GM19328 (cell line): ENCODE data around the gene WDFY1.
A peak's percentile ranks its signal among the peaks of the same experiment; 100 is the strongest.
"Not testable (repeated sequence)": the region's sequence is repeated elsewhere in the genome, so short reads cannot be mapped to it uniquely, and the experiment has no call there.

Experiments used
- ATAC-seq: cut with Tn5 transposase; IDR thresholded peaks from one replicate; pipeline ENCODE4 v1.9.1; 2021; ENCODE audit warnings: mild to moderate bottlenecking, moderate library complexity; ENCODE audit not compliant: unreplicated experiment

Gene WDFY1

GRCh38 chr2:223897669-223898330, 47.3 kb downstream of the WDFY1 start:
- ATAC-seq = no peak

- peak; percentile 61 for ATAC-seq
Measured at GRCh38 chr2:223896833-223897311, 48.3 kb downstream of the WDFY1 start.

DNA sequence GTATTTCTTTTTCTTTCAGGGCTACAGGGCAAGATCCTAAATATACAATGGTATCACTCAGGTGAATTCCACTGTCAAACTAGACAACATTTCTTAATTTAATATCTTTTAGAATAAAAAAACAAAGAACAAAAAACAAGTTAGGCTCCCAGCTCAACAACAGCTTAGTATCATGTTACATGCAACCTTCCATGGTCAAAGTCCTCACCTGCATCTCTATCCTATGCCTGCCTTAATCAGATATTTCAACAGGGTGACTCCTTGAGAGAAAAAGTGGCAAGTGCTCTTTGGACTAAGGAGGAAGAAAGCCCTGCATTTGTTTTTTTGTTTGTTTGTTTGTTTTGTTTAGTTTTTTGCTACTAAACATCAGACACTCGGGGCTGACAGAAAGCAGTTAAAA, 50.2 kb downstream of the WDFY1 start:
- ATAC-seq = no peak

DNA sequence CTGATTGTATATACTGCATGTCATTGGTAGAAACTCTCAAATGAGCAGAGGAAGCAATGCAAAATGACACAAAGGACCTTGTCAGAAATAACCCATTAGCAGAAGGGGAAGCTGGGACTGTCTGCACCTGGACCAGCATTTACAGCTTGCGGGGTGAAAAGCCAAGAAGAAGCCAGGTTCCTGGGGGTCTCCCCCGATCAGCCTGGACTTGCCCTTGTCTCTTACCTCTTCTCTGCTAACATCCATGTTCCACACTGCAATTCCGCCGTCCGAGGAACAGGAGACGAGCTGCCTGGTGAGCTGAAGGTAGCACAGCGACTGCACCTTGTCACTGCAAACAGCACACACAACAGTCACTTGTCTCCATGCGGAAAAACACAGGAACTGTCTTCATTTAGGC, 51.1 kb downstream of the WDFY1 start:
- ATAC-seq = no peak

- no peak for ATAC-seq
Measured at GRCh38 chr2:223890721-223891120, 54.4 kb downstream of the WDFY1 start.

- no peak for ATAC-seq
Measured at GRCh38 chr2:223889229-223889628, 55.9 kb downstream of the WDFY1 start.

DNA sequence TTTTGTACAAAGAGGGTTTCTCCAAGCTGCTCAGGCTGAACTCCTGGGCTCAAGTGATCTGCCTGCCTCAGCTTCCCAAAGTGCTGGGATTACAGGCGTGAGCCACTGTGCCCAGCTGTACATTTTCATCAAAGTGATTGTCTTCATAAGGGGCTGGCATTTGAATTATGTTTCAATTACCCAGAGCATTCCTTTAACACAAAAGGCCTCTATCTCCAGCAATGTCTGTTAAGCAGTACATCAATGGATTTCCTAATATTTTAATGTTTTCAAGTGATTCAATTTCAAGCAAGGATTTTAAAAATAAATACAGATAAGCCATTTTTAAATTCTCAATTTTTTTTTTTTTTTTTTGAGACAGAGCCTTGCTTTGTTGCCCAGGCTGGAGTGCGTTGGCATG, 56.9 kb downstream of the WDFY1 start:
- no peak for ATAC-seq

- no peak for ATAC-seq
Measured at GRCh38 chr2:223887127-223887526, 58.0 kb downstream of the WDFY1 start.

- ATAC-seq = no peak
Measured at GRCh38 chr2:223886726-223887125, 58.4 kb downstream of the WDFY1 start.

GRCh38 chr2:223884399-223884798, 60.7 kb downstream of the WDFY1 start:
- peak; percentile 91 for ATAC-seq

GRCh38 chr2:223882715-223883114, 62.4 kb downstream of the WDFY1 start:
- no peak for ATAC-seq

DNA sequence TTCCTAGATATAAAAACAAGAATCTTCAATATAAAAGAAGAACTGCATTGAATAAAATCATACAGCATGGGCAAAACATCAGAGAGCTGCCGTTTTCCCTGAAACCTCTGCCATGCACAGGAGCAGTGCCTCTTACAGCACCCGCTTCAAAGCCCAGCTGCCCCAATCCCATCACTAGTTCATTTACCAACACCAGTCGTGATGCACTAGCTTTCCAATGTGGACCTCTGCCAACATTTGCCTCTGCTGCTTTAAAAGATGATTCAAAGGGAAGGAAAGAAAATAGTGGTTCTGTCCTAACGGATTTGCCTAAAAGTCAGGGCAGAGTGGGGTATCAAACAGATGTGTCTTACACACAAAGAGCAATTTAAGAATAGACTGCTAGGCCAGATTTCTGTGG, 64.3 kb downstream of the WDFY1 start:
- no peak for ATAC-seq

DNA sequence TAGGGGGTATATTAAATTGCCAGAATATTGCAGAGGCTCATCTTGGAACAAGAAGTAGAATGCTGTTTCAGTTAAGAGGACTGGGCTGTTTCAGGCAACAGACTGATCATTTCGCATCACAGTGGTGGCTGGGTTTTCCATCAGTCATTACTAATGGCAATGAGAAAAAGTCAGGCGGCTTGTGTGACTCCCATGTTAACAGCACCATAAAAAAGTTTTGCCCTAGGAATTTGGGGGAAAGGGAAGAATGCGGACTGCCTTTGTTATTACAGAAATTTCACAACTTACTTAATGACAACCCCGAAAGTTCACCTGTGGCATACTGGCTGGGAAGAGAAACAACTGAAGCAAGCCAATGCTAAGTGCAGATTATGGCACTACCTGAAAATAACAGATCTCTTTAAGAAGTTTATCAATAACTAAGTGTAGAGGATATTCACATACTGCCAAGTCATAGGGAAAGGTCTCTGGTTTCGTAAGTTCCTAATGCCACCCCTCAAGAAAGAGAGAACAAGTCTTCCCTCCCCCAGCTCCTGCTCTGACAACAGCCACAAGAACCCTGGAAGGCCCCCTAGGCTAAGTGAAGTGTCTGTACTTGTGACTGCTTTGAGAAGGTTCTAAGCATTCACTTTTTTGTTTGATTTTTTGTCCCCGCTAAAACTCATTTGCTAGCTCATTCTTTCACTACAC, 67.3 kb downstream of the WDFY1 start:
- no peak for ATAC-seq

DNA sequence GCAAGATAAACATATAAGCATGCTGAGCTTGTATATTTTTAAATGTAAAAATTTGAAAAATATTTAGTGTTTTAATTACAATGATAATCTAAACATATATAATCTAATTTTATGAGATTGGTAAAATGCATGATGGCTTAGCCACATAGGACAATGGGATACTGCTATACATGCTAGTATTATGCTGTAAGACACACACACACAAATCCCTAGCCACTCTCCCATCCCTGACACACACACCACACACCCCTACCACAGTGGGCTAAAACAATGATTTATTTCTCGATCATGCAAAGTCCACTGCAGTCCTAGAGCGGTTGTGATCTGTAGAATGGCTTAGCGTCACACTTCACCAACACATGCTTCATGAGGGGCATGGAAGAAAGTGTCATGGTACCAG, 71.5 kb downstream of the WDFY1 start:
- ATAC-seq = no peak

GRCh38 chr2:223872772-223873171, 72.4 kb downstream of the WDFY1 start:
- ATAC-seq = not testable (repeated sequence)

DNA sequence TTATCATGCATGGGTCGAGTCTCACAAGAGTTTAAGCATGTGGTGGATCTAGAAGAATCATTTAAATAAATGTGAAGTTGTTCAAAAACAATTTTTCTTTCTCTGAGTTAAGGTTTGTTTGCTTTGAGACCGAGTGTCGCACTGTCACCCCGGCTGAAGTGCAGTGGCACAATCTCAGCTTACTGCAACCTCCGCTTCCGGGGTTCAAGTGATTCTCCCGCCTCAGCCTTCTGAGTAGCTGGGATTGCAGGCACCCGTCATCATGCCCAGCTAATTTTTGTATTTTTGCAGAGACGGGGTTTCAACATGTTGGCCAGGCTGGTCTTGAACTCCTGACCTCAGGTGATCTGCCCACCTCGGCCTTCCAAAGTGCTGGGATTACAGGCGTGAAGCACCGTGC, 73.5 kb downstream of the WDFY1 start:
- not testable (repeated sequence) for ATAC-seq

DNA sequence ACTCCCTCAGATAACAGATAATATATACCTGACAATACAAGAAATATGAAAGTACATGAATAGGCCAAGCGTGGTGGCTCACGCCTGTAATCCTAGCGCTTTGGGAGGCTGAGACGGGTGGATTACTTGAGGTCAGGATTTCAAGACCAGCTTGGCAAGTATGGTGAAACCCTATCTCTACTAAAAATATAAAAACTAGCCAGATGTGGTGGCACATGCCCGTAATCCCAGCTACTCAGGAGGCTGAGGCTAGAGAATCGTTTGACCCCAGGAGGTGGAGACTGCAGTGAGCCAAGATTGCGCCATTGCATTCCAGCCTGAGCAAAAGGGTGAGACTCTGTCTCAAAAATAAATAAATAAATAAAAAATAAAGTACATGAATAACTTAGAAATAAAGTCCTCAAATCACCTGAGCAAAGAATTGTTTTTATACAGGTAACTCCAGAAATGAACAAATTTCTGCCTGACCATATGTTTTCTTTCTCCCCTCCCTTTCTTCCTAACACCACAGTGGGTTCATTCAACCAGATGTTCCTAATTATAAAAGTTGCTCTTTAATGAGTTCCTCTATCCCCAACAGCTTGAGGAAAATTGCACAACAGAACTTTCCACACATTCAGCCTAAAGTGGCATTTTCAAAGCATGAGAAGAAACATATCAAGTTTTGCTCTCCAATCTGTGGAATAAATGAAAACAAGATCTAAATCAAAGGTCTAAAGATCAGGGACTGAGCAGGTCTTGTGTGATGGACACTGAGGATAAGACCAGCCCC, 74.1 kb downstream of the WDFY1 start:
- no peak for ATAC-seq

DNA sequence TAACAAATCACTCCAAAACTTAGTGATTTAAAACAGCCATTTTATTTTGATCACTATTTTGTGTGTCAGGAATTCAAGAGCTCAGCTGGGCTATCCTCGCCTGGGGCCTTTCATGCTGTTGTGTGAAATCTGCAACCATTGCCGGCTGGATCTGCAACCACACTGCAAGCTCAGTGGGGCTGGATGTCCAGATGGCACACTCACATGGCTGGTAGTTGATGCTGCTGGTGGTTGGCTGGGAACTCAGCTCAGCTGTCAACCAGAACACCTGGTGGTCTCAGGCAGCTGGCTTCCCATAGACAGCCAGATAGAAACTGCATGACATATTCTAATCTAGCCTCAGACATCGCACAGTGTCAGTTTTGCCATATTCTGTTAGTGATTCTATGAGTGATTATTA, 77.1 kb downstream of the WDFY1 start:
- peak; percentile 66 for ATAC-seq

- ATAC-seq = peak; percentile 44
Measured at GRCh38 chr2:223865907-223866508, 79.1 kb downstream of the WDFY1 start.

DNA sequence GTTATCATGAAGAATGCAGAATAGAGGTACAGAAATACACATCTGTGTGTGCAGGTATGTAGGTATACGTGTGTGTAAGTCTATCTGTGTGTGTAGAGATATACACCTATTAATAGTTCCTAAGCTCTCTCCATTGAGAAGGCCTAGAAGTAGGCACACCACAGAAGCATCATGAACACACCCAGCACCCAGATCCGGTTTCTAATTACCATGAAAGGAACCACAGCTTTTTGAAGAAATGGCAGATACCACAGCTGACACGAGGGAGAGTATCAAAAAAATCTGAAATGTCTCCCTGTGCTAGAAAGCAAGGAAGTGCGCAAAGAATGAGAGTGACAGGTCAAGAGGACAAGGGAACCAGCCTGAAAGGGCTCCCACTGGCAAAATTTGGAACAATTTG, 80.0 kb downstream of the WDFY1 start:
- peak; percentile 40 for ATAC-seq

DNA sequence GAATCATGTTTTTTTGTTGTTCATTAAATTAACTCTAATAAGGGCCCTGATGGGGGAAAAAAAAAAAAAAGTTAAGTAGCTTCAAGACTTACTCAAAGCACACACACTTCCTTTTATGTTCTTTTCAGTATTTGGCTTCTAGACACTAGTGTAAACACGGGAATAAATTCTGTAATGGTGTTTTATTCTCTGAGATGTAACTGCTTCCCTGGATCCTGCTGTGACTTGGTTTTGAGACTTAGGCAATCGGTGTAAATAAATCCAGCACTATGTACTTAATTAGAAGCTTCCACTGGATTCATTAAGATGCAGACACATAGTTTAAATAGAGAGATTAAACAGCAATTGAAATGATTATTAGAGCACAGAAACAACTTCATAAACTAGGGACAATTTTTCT, 81.6 kb downstream of the WDFY1 start:
- ATAC-seq = no peak
